Bone marrow (tissue), 2 donors: Measurements from ENCODE around the gene UBE2L3.
A peak's percentile ranks its signal among the peaks of the same experiment; 100 is the strongest.

Experiments
- DNase-seq, 2 donors: peaks; one replicate each; lab custom pipeline; 2025; lab: John Stamatoyannopoulos, UW

UBE2L3 gene

DNA sequence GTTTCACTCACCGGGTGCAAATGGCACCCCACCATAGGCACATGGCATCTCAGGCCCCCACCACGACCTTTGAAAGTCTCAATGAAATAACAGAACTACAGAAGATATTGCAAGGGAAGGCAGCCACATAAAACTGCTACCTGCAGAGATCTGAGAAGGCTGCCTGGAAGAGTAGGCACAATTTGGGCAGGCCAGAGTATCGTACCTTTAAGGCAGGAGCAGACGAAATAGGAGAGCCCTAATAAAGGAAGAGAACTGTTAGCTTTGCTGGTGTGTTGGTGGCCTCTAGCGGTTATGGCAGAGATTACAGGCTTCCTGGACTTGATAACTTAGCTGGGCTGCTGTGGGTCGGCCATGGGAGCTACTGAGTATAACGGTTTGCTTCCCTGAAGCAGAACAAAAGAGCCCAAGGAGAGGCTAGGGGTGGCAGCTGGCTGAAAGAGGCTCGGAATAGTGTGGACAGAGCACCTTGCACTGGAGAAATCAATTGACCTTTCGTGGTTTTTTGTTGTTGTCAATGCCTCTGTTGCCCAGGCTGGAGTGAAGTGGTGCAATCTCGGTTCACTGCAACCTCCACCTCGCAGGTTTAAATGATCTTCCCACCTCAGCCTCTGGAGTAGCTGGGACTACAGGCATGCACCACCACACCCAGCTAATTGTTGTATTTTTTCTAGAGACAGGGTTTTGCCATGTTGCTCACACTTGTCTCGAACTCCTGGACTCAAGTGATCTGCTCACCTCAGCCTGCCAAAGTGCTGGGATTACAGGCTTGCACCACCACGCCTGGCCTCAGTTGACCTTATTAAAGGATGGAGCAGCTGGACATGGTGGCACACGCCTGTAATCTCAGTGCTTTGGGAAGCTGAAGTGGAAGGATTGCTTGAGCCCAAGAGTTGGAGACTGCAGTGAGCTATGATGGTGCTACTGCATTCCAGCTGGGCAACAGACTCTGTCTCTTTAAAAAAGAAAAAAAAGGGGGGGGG, 79.4 kb downstream of the UBE2L3 start:
- DNase-seq = peak; percentile 23 to 71

- DNase-seq = no peak
These were observed 82.8 kb downstream of the UBE2L3 start for GRCh38 chr22:21650280-21650679.

GRCh38 chr22:21650823-21651520, 83.5 kb downstream of the UBE2L3 start:
- DNase-seq = no peak

GRCh38 chr22:21651521-21652009, 84.1 kb downstream of the UBE2L3 start:
- no peak for DNase-seq

DNA sequence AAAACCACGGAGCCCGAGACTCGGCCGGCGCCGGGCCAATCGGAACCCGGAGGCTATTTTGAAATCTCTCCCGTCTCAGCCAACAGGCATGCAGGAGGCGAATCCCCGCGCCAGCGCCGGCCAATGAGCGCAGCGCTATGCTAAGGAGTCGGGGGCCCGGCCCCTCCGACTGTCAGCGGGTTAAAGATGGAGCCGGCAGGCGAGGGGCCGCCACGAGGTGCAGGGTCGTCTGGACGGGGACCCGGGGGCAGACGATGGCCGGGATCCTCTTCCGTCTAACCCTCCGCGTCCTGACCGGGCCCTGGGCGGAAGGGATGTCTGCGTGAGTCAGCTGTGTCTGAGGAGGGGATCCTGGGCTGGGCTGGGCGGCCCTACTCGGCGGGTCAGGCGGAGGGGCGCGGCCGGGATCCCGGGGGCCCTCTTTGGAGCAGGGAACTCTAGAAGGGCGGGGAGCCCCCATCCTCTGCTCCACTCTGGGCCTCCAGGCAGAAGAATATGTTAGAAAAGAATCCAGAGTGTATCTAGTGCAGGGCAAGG, 84.6 kb downstream of the UBE2L3 start:
- DNase-seq = peak; percentile 64 to 75

DNA sequence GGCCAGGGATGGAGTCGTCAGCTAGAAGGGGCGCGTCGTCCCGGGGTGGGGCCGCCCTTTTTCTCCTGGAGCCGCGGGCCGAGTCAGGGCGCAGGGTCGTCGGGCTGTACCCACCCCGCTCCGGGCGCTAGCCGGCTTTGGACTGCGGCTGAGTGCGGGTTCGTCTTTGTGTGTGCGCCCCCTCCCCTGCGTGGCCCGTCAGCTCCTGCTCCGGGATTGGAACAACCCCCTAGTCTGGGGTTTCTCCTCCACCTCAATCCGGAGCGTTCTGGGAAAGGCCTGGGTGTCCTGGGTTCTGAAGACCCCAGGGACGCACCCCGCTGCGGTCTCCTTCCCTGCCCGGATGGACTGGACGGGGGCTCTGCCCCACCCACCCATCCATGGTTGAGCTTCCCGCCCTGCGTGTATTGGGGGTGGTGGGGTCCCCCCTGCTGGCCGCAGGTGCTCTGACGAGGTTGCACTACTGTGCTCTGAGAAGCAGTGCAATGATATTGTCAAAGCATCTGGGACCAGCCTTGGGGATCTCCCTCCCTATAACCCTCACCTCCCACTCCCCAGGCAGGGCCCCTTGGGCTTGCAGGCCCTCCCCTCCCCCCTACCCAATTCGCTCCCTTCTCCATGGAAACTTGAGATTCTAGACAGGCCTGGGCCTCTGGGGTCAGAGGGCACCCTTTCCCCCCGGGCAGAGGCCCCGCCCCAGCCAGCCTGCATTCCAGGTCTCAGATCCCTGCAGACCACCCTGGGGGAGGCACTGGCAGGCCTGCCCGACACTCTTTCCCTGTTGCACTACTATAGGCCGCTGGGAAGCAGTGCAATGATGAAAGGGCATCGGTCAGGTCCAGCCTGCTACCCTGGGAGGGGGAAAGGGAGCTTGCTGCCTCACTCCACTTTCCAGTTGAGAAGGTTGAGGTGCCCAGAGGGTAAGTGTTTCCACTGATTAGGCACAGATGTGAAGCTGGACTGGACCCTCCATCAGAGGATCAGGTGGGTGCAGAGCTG, 85.3 kb downstream of the UBE2L3 start:
- DNase-seq = no peak

- no peak for DNase-seq
These were observed 89.5 kb downstream of the UBE2L3 start for GRCh38 chr22:21657020-21657359.

DNA sequence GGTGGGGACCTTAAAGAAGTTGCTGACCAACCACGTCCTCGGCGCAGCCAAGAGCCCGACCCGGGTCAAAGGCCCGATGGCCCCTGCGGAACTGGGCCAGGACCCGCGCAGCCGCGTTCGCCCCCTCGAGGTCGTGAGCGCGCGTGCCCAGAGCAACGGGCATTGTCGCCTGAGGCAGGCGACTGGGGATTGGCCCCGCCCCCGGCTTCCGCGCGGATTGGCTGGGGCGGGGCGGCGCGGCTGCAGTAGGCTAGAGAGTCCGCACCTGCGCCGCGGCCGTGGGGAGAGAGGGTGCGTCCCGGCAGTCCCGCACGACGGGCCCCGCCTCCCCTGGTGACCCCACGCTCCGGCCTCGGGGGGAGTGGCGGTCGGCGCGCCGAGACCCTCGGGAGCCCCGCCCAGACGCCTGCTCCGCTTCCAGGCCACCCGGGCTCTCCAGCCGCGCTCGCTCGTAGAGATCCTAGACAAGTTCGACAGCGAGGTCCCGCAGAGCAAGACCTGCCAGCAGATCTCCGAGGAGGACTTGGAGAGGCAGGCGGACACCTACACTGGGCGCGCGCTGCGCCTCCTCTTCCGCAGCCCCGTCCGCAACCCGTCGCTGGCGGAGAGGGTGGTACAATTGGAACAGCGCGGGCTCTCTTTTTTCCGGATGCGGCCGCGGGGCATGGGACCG, 90.0 kb downstream of the UBE2L3 start:
- peak; percentile 26 to 39 for DNase-seq

GRCh38 chr22:21659864-21660525, 92.5 kb downstream of the UBE2L3 start:
- DNase-seq = no peak

DNA sequence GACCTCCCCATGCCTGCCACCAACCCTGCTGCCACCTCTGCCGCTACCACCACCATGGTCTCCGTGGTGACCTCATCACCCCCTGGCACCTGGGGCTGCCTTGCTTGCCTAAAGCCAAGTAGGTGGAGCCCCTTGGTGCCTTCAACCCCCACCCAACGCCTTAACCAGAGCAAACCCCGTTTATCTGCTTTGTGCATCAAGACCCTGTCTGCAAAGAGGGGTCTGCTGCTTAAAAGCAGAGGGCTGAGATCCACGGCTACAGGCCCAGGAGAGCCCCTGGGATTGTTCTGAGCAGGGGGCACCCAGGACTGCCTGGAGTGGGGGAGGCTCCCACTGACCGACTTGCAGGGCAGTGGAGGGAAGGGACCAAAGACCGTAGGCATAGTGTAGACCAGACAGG, 93.4 kb downstream of the UBE2L3 start:
- no peak for DNase-seq

GRCh38 chr22:21661991-21662390, 94.5 kb downstream of the UBE2L3 start:
- no peak for DNase-seq

- no peak for DNase-seq
These were observed 96.2 kb downstream of the UBE2L3 start for GRCh38 chr22:21663738-21664137.

- no peak for DNase-seq
These were observed 97.7 kb downstream of the UBE2L3 start for GRCh38 chr22:21665047-21665851.

DNA sequence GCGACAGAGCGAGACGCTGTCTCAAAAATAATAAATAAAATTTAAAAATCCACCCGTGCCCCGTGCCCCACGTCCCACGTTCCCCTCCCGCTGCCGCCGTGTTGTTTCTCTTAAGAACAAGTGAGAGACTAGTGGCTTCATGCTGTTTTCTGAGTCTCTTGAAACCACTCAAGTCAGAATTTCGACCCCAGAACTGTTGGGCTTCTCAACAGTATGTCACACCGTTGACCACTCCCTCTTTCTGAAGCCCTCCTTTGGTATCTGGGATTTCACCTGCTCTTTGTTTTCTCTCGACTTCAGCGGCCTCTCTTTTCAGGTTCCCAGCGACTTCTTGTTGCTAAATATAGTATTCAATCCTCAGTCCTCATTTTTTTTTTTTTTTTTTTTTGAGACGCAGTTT, 99.3 kb downstream of the UBE2L3 start:
- no peak for DNase-seq

DNA sequence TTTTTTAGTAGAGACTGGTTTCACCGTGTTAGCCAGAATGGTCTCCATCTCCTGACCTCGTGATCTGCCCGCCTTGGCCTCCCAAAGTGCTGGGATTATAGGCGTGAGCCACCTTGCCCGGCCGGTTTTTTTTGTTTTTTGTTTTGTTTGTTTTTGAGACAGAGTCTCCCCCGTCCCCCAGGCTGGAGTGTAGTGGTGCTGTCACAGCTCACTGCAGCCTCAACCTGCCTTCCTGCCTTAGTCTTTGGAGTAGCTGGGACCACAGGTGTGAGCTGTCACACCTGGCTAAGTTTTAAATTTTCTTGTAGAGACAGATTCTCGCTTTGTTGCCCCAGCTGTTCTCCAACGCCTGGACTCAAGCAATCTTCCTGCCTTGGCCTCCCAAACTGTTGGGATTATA, 101.5 kb downstream of the UBE2L3 start:
- no peak for DNase-seq

DNA sequence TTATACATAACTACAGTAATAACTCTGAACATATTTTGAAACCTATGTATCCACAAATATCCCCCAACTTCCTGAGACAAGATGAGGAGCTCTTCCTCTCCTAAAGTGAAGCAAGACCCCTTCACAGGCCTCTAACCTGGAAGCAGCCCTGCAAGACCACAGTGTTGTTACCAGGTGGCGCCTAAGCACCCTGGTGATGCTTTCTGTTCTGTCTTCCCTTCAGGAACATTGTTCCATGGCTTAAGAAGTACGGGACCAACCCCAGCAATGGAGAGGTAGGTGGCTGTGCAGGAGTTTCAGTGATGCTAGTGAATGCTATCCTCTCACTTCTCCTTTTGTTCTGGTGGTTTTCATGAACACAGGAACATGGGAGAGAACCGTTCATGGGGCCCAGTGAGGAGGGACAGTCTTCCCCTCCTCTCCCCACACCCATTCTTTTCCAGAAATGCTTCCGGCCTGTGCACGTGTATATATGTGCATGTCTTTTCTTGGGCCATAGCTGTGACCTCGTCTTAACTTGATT, 104.7 kb downstream of the UBE2L3 start:
- DNase-seq = no peak
